Endodermal cell (in vitro differentiated cells): ENCODE measurements around the gene CLDN15. TPM values are rescaled to one million over a fixed set of nuclear protein-coding genes. Genes with fewer than 3 reads are reported as not detected.
A peak's percentile ranks its signal among the peaks of the same experiment; 100 is the strongest.

Source experiments
- DNase-seq: peaks from one replicate; pipeline ENCODE4 v3.0.0-alpha.2; 2017
- H3K27ac ChIP-seq: 2 replicates; pipeline ENCODE4 v1.5.1; 2013; ENCODE audit warnings: mild to moderate bottlenecking, low read depth, low read length, moderate library complexity
- H3K27me3 ChIP-seq: 2 replicates; pipeline ENCODE4 v1.6.1; 2013; ENCODE audit warnings: mild to moderate bottlenecking, low read length, moderate library complexity; ENCODE audit not compliant: insufficient read depth, control insufficient read depth, poor library complexity, severe bottlenecking
- H3K36me3 ChIP-seq: 2 replicates; pipeline ENCODE4 v1.7.0; 2013; ENCODE audit warnings: mild to moderate bottlenecking, low read length, moderate library complexity; ENCODE audit not compliant: control insufficient read depth, insufficient read depth
- H3K4me1 ChIP-seq: one replicate; pipeline ENCODE4 v1.7.0; 2013; ENCODE audit warnings: low read length; ENCODE audit not compliant: control insufficient read depth, insufficient read depth
- H3K4me3 ChIP-seq: 2 replicates; pipeline ENCODE4 v1.5.1; 2013; ENCODE audit warnings: mild to moderate bottlenecking, low read length, moderate library complexity
- H3K9ac ChIP-seq: 2 replicates; pipeline ENCODE4 v1.6.1; 2013; ENCODE audit warnings: mild to moderate bottlenecking, low read length, moderate library complexity; ENCODE audit not compliant: poor library complexity, severe bottlenecking; ENCODE audit errors: extremely low read depth
- H3K9me3 ChIP-seq: 2 replicates; pipeline ENCODE4 v1.6.1; 2013; ENCODE audit warnings: mild to moderate bottlenecking, low read length, moderate library complexity; ENCODE audit not compliant: control insufficient read depth
- H3K27ac Mint-ChIP-seq: 2 replicates; pipeline ENCODE4 v1.8.0; 2020; ENCODE audit warnings: mixed read lengths
- H3K27me3 Mint-ChIP-seq: 2 replicates; pipeline ENCODE4 v1.8.0; 2021; ENCODE audit warnings: mild to moderate bottlenecking, mixed read lengths; ENCODE audit not compliant: insufficient read depth
- H3K36me3 Mint-ChIP-seq: 2 replicates; pipeline ENCODE4 v1.8.0; 2020; ENCODE audit warnings: low read depth, mixed read lengths
- H3K4me1 Mint-ChIP-seq: 2 replicates; pipeline ENCODE4 v1.8.0; 2020; ENCODE audit warnings: mixed read lengths
- H3K4me3 Mint-ChIP-seq: 2 replicates; pipeline ENCODE4 v1.8.0; 2020; ENCODE audit warnings: mild to moderate bottlenecking, moderate library complexity, mixed read lengths
- H3K9me3 Mint-ChIP-seq: 2 replicates; pipeline ENCODE4 v1.8.0; 2020; ENCODE audit warnings: mild to moderate bottlenecking, mixed read lengths
- WGBS, 2 experiments: methylation state at CpG; one replicate each; pipeline versions ENCODE4 v1.1.5 to v1.1.7; 2013; ENCODE audit warnings: missing lambda C conversion rate in 2 of 2, mixed read lengths in 1 of 2; ENCODE audit not compliant: insufficient coverage in 1 of 2, insufficient read length in 1 of 2; 5-methylcytosine and 5-hydroxymethylcytosine counted together
- total RNA-seq, 2 donors: library from RNA; stranded (reverse); fragmentation: NEBNext Ultra II Directional in 1 of 2; extraction: Animal tissue kit (Norgen Biotek cat#: 25700) in 1 of 2; gene quantifications; 2 replicates in 1 of 2; 3 replicates in 1 of 2; pipeline ENCODE4 v1.2.1, GENCODE V29; 2021
- TF ChIP-seq, protein P1 (sequence below): fragments of 200-600 bp; sonication (generic); conservative IDR thresholded peaks from 2 replicates; pipeline ENCODE4 v1.5.0; 2021; ENCODE audit warnings: antibody characterized with exemption, mild to moderate bottlenecking

CLDN15 gene
- total RNA-seq, 2 donors from 2014 or later = 6.0 to 7.1 TPM

DNA sequence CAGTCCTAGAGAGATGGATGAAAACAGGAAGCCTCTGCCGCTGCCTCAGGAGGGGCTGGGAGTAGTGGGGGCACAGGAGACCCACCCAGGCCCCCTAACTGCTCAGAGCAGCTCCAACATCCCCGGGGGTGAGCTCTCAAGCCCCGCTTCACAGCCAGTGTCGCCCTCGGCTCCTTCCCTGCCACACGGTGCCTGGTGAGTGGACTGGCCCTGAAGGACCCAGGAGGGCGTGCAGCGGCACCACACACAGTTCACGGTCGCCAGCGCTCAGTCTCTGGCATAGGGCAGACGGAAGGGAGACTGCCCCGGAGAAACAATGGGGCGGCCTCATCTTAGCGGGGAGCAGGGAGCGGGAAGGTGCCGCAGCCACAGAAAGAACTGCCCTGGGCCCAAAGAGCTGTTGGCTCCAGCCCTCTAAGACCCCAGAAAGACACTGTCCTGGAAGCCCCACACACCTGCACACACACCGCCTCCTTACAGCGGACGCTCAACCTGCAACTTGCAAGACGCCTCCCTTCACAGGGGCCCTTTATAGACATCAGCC is 1.2 kb downstream of the CLDN15 start:
- DNase-seq = no peak
- Mint-ChIP-seq H3K27me3 (no peaks in the 10 kb centered on the region), H3K36me3 (peaks cover 6% of the 10 kb centered on the region), H3K4me3 (no peak overlapping the region), H3K27ac (peak overlapping the region; percentile 22), H3K9me3 (no peaks in the 10 kb centered on the region), H3K4me1 (peaks cover 13% of the 10 kb centered on the region)
- H3K36me3 ChIP-seq = peaks cover 6% of the 10 kb centered on the region
- no peaks in the 10 kb centered on the region for H3K27me3 ChIP-seq
- H3K9me3 ChIP-seq = no peaks in the 10 kb centered on the region
- no peak overlapping the region for H3K27ac ChIP-seq
- peaks cover 6% of the 10 kb centered on the region for H3K4me1 ChIP-seq
- TF ChIP-seq, protein P1, sequence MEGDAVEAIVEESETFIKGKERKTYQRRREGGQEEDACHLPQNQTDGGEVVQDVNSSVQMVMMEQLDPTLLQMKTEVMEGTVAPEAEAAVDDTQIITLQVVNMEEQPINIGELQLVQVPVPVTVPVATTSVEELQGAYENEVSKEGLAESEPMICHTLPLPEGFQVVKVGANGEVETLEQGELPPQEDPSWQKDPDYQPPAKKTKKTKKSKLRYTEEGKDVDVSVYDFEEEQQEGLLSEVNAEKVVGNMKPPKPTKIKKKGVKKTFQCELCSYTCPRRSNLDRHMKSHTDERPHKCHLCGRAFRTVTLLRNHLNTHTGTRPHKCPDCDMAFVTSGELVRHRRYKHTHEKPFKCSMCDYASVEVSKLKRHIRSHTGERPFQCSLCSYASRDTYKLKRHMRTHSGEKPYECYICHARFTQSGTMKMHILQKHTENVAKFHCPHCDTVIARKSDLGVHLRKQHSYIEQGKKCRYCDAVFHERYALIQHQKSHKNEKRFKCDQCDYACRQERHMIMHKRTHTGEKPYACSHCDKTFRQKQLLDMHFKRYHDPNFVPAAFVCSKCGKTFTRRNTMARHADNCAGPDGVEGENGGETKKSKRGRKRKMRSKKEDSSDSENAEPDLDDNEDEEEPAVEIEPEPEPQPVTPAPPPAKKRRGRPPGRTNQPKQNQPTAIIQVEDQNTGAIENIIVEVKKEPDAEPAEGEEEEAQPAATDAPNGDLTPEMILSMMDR = no peak
- H3K4me3 ChIP-seq = no peak overlapping the region
- WGBS, 2 experiments = 94 to 97% methylated on average over 14 to 21 of the region's 21 CpGs
- H3K9ac ChIP-seq = no peak overlapping the region

DNA sequence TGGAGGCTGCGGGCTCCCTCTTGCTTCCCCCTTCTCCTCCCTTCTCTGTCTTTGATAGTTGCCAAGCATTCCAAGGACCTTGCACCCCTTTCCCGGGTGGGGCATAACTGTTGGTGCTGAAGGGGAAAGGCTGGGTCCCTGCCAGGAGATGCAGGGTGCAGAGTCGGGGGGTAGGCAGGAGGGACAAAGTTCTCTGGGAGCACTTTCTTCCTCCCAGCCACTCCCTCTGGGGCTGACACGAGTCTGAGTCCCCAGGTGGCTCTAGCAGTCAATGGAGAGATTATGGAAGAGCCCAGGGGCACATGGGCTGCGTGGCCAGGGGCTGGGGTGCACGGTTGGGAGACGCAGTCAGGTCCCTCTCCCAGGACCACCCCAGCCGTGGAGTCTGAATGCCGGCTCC is 2.1 kb downstream of the CLDN15 start:
- TF ChIP-seq, protein P1 = no peak
- H3K27me3 ChIP-seq = no peaks in the 10 kb centered on the region
- Mint-ChIP-seq H3K27me3 (no peaks in the 10 kb centered on the region), H3K4me3 (no peak overlapping the region), H3K4me1 (peaks cover 17% of the 10 kb centered on the region), H3K9me3 (no peaks in the 10 kb centered on the region), H3K36me3 (peaks cover 8% of the 10 kb centered on the region), H3K27ac (no peak overlapping the region)
- no peak overlapping the region for H3K27ac ChIP-seq
- no peak overlapping the region for H3K4me3 ChIP-seq
- H3K4me1 ChIP-seq = peaks cover 6% of the 10 kb centered on the region
- no peak for DNase-seq
- H3K36me3 ChIP-seq = peaks cover 4% of the 10 kb centered on the region
- 91 to 96% methylated on average over 4 to 9 of the region's 9 CpGs for WGBS, 2 experiments
- no peaks in the 10 kb centered on the region for H3K9me3 ChIP-seq
- H3K9ac ChIP-seq = no peak overlapping the region

DNA sequence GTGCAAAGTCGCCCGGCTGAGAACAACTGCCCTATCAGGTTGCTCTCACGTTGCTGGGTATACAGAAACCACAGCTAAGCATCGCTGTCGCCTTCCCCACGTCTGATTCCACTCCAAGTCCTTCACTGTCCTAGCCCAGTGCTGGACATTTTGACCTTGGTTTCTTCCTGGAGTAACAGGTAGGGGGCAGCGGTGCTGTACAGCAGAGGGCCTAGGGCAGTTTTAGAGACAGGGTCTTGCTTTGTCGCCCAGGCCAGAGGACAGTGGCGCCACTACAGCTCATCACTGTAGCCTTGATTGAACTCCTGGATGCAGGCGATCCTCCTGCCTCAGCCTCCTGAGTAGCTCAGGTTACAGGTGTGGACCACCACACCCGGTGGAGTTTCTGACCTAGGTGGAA is 2.6 kb downstream of the CLDN15 start:
- Histone ChIP-seq H3K36me3 (no peaks in the 10 kb centered on the region), H3K9ac (no peak overlapping the region), H3K9me3 (no peaks in the 10 kb centered on the region), H3K4me3 (no peak overlapping the region), H3K27ac (no peak overlapping the region), H3K27me3 (no peaks in the 10 kb centered on the region), H3K4me1 (peaks cover 6% of the 10 kb centered on the region)
- DNase-seq = peak; percentile 83
- no peaks in the 10 kb centered on the region for H3K27me3 Mint-ChIP-seq
- H3K9me3 Mint-ChIP-seq = no peaks in the 10 kb centered on the region
- H3K36me3 Mint-ChIP-seq = peaks cover 8% of the 10 kb centered on the region
- 80 to 83% methylated on average over 9 to 11 of the region's 11 CpGs for WGBS, 2 experiments
- H3K27ac Mint-ChIP-seq = peak overlapping the region; percentile 86
- H3K4me1 Mint-ChIP-seq = peaks cover 18% of the 10 kb centered on the region
- no peak overlapping the region for H3K4me3 Mint-ChIP-seq
- TF ChIP-seq, protein P1 = peak; percentile 73
